Measurements from ENCODE around the gene GTF2E1.
"Not testable (repeated sequence)": the region's sequence is repeated elsewhere in the genome, so short reads cannot be mapped to it uniquely, and the experiment has no call there.

The GTF2E1 gene

DNA sequence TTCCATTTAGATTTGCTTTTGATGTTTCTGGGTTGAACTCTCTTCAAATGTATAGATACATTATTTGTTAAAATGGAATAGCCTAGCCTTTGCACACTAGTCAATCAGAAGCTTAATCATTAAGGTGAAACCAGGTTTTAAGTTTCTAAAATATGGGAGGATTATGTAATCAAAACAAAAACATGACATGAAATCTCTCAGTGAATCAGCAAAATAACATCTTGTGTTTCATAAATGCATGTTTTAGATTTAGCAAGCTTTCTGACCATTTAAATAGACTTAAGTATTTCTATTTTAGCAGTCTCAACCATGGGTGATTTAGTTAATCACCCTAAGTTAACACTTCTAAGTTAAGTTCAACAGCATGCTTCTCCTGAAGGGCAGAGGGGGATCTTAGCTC is 11.3 kb downstream of the GTF2E1 start:
- DNase-seq (ENCODE audit: low read depth in 3 of 3), result no peak

DNA sequence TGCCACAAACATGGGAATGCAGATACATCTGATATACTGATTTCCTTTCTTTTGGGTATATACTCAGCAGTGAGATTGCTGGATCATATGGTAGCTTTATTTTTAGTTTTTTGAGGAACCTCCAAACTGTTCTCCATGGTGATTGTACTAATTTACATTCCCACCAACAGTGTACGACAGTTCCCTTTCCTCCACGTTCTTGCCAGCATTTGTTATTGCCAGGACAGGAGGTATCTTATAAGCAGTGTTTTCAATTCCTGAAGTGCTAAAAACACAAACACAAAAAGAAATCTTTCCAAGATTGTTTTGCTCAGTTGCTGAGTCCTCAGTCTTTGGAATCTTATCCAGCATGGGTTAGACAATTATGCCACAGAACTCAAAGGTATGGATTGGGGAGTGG is 13.5 kb downstream of the GTF2E1 start:
- no peak for DNase-seq (ENCODE audit: low read depth in 3 of 3)

DNA sequence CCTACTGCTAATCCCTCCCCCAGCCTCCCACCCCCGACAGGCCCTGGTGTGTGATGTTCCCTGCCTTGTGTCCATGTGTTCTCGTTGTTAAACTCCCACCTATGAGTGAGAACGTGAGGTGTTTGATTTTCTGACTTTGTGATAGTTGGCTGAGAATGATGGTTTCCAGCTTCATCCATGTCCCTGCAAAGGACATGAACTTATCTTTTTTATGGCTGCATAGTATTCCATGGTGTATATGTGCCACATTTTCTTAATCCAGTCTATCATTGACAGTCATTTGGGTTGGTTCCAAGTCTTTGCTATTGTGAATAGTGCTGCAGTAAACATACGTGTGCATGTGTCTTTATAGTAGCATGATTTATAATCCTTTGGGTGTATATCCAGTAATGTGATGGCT is 16.0 kb downstream of the GTF2E1 start:
- not testable (repeated sequence) for DNase-seq (ENCODE audit: low read depth in 3 of 3)

DNA sequence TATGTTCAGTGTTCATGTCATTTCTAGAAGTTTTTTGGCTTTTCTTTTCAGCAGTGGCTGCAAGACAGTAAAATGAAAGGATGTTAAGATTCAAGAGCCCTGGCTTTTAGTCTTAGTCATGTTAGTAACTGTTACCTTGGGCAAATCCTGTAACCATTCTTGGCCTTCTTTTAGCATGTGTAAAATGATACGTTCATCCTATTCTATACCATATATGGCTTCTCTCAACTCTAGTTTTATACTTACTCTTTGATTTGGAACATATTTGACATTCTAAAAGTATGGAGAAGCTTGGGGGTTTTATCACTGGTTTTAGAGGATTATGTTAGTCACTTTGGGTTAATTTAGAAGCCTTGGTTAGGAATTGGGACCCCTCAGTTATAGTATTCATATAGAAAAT is 20.1 kb downstream of the GTF2E1 start:
- DNase-seq (ENCODE audit: low read depth in 3 of 3), result no peak

DNA sequence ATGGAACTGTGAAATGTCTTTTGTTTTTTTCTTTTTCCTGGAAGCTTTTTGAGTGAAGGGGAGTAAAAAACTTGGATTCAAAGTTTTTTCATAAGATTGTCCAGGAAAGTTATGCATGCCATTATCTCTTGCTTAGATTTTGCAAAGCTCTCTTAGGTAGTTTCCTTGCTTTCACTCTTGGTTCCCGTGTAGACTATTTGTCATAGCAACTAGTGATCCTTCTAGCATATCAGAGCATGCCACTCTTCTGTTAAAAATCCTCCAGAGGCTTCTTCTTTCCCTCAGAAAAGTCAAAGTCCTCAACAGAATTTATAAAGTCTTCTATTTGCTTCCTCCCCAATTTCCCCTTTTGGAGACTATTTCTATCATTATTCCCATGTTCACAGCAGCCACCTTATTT is 21.1 kb downstream of the GTF2E1 start:
- DNase-seq (ENCODE audit: low read depth in 3 of 3), result no peak

DNA sequence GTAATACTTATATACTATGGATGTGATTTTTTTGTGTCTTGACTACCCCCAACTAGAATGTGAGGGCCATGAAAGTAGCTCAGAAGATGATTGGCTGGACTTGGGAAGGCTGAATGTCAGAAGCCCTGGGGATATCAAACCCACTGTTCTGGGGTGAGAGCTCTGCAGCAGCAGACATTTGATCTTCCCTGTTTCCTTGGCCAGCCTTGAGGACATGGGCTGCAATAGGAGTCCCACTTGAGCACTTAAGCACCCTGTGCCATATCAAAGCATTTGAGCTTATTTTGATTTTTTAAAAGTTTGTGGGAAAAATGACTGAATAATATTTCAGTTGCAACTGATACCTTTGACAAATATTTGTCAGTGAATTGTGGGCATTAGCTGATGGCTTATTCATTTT is 21.7 kb downstream of the GTF2E1 start:
- DNase-seq (ENCODE audit: low read depth in 3 of 3), result no peak

DNA sequence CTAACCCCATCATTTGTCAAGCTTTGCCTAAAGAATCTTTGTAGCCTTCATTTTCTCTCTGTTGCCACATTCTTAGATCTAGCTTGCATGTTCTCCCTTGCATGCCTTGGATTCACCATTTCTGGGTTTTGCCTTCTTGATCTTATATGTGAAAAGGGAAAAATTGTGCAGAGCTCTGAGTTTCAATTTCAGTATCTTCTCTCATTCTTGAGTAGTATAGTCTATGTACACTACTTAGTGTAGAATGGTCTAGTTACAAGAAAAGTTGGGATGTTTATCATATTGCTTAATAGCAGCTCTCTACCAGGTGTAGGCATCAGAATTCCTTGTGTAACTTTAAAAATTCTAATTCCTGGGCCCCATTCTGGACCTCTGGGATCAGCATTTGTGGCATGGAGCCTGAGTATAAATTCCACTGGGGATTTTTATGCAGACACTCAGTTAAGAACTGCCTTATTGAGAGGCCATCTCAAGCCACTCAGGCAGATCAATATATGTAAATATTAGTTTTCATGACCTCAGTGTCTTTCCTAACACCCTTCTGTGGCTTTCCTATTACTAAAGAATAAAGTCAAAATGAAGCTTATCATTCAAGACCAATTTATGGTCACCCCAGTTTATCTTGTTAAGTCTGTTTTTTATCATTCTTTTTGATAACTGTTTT is 23.4 kb downstream of the GTF2E1 start:
- DNase-seq (ENCODE audit: low read depth in 3 of 3), result no peak

DNA sequence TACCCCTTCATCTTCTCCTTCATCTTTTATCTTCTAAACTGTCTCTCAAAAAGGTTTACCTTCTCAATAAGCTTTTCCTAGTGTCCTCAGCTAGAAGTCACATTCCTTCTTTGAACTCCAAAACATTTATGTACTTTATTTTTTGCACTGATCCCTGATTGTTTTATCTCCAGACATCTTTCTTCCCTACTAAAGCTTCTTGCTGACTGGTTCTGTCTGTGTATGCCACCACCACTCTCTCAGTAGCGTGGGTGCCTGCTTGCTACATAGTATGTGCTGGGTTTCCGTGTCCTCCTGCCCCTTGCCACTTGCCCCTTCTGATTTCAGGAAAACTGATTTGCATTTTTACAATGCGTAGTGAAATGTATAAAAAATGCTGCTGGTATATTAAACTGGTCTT is 24.0 kb downstream of the GTF2E1 start:
- DNase-seq (ENCODE audit: low read depth in 3 of 3), result no peak

DNA sequence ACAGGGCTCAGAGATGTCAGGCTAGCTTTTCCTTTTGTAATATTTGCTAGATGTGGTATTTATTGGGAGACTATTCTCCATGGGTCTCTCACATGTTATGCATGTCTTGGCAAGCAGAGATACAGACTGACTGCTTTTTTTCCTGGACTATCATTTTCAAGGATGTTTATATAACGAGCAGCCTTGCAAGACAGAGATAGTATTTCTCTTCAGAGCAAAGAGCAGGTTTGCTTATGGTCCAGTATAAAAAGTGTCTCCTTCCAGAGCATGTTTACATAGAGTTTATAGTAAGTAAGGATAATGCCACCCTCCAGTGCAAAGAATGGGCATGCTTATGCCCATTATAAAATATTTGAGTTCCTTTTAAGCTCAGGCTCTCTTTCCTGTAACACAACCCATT is 24.6 kb downstream of the GTF2E1 start:
- DNase-seq (ENCODE audit: low read depth in 3 of 3), result no peak

DNA sequence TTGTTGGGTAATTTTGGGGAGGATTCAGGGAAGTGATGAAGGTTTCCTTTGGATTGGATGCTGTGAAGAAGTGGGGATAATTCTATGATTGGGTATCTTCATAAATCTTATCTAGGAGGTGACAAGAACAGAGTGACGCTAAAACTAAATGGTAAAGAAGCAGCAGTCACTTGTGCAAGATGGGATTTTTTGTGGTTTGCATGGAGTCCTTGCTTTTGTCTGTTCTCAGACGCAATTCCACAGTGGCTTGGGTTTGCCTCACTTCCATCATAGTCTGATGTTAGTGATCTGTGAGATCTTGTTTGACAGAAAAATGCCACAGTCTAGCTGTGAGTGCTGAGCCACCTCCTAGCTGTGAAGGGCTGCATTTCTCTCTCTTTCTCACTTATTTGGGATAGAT is 26.9 kb downstream of the GTF2E1 start:
- no peak for DNase-seq (ENCODE audit: low read depth in 3 of 3)

DNA sequence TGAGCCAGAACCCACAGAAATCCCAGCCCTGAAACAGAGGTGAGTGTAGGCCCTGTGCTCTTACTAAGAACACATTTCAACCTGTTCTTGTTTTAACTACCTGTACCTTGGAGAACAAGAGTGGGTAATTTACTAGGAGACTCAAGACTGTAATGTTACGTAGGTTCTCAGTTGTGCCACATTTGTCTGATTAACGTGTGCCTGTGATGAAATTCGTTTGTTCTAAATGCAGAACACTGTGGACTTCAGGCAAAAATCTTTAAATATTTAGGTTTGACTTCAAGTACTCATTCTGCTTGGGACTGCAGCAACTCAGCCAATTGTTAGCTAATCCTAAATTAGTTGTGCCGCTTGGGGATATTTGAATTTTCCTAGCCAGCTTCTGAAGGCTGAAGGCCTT is 28.3 kb downstream of the GTF2E1 start:
- DNase-seq (ENCODE audit: low read depth in 3 of 3), result no peak

DNA sequence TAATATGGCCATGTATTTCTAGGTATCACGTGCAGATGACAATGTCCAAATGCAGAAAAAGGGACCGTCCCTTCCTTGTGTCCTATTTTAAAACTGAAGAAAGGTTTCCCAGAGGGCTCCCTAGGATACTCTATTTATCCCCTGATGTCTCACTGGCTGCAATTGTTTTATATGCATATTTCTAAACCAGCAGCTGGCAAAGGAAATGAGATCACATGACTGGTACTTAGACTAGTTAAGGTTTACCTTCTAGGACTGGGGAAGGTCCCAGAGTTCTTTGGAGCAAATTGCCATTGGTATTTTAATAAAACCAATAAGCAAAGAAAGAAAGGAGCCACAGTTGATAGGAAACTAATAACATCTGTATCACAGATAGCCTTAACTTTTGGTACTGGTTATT is 29.5 kb downstream of the GTF2E1 start:
- DNase-seq (ENCODE audit: low read depth in 3 of 3), result no peak

DNA sequence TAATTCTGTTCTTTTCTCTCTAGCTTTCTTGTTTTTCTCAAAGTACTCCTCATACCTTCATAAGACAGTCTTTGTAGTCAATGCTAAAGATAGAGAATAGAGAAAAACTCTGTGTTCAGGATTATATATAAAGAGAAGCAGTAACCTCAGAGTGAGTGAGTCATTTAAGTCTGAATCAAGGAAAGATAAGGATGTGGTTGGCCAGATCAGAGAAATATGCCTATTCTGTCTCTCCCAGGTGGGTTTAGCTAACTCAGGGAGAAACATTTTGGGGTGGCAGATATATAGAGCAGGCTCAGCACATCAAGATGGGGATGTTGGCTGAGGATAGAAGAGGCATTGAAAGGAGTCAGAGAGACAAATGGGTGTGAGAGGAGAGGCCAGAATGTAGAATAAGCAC is 31.4 kb downstream of the GTF2E1 start:
- no peak for DNase-seq (ENCODE audit: low read depth in 3 of 3)

DNA sequence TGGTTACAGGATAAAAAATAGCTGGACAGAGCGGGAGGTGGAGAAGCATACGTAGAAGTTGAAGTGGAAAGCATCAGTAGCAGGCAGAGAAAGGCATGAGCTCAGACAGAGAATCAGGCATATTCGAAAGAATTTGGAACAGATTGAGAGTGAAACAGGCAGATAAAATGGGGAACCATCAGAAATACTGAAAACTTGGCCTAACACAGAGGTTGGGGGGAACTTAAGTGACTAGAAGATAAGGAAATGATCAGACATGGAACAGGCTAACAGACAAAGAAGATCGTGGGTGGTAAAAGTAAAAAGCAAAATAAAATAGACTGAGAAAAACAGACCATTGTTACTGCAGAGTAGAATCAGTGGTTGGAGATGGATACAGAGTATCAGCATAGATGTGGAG is 32.9 kb downstream of the GTF2E1 start:
- DNase-seq (ENCODE audit: low read depth in 3 of 3), result no peak

DNA sequence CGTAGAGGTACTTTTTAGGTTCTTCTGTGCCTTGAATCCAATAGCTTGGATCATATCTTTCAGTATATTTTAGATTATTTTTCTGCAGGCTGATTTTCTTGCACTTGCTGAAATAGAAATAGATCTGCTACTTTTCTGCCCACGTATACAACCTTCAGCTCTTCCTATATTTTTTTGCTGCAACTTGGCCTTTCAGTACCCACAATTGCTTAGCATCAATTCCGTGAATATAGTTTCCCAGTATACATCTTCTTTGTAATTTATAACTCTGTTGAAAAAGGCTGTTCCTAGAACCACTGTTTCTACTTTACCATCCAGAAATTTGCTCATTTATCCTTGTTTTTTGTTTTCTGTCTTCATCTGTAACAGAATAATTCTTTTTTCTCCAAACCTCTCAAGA is 36.2 kb downstream of the GTF2E1 start:
- DNase-seq (ENCODE audit: low read depth in 3 of 3), result no peak

DNA sequence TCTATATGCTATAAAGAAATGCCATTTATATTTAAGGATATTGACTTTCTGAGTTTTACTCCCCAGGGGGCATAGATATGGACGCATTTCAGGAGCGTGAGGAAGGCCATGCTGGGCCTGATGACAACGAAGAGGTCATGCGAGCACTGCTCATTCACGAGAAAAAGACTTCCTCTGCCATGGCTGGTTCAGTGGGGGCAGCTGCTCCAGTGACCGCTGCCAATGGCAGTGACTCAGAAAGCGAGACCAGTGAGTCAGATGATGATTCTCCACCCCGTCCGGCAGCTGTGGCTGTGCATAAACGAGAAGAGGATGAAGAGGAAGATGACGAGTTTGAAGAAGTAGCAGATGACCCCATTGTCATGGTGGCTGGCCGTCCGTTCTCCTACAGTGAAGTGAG is 38.4 kb downstream of the GTF2E1 start:
- DNase-seq (ENCODE audit: low read depth in 3 of 3), result no peak

DNA sequence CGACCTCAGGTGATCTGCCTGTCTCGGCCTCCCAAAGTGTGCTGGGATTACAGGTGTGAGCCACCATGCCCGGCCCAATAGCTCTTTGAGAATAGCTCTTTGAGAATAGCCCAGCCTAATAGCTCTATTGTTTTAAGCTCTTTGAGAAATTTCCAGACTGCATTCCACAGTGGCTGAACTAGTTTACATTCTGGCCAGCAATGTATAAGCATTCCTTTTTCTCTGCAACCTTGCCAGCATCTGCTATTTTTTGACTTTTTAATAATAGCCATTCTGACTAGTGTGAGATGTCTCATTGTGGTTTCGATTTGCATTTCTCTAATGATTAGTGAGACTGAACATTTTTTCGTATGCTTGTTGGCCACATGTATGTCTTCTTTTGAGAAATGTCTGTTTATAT is 43.3 kb downstream of the GTF2E1 start:
- not testable (repeated sequence) for DNase-seq (ENCODE audit: low read depth in 3 of 3)

DNA sequence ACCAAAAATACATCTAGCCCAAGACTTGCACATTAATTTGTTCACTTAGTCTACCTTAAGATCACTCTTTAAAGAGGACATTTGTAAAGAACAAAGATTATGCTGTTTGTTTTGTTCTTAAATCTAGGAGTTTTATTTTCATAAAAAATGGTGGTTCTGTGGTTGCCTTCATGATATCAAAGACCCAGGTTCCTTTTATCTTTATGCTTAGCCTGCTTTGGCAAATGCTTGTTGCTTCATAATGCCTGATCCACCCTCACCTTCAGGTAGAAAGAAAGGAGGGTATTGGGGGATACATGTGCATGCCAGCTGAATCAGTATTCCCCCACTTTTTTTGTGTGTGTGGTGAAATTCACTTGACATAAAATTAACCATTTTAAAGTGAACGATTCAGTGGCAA is 48.5 kb downstream of the GTF2E1 start:
- DNase-seq (ENCODE audit: low read depth in 3 of 3), result no peak

DNA sequence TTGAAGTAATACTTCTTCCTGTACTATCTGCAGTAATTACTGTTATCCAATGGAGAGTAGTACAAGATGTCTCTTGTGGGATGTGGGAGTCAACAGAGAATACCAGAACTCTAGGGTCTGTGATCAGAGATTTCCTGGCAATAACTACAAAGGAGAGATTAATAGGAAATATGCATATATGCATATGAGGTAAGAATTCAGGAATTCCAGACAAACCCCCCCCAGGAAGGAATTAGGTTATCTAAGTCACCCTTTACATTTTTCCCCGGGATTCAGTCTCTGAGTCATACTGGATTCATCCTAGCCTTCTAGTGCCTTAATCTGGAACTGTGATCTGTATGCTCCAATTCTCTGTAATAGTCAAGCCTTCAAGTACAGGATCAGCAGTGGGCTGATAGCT is 49.4 kb downstream of the GTF2E1 start:
- no peak for DNase-seq (ENCODE audit: low read depth in 3 of 3)

DNA sequence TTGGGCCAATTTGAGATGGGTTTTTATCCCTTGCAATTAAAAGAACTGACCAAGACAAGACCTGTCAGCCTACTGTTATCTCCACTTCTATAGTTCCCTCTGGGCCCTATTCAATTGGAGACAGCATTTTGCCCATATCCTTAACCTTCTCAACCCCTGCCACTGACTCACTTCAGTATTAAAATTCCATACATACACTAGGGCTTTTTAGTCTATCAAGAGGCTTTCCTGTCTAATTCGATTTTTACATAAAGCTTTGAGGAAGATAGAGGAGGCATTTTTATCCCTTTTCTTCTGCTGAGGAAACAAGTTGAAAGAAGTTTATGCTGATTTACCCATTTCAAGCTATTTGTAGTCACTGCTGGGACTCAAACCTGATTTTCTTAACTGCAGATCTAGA is 51.1 kb downstream of the GTF2E1 start:
- no peak for DNase-seq (ENCODE audit: low read depth in 3 of 3)

DNA sequence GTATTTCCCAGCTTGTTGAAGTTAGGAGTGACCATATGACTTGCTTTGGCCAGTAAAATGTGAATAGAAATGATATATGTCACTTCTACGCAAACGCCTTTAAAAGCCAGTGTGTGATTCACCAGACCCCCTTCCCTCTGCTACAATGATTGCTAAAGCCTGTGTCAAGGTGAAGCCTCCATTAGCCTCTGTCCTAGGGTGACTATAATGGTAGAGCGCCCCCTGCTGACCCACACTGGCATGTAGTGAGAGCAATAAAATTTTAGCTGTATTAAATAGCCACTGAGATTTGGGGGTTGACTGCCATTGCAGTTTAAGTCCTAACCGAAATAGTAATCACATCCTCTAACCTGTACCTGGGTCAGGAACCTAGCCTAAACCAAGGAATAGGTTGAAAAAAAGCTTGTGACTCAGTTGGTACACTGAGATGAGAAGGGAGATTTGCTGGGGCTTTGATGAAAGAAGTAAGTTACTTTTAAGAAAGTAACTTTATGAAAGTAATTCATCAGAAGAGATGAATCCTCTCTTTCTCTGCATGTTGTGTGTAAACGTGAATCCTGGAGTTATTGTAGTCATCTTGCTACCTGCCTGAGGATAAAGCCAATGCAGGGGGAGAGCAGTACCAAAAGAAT is 52.6 kb downstream of the GTF2E1 start:
- peak; percentile 47 to 68 (median 64) for DNase-seq (ENCODE audit: low read depth in 3 of 3)

DNA sequence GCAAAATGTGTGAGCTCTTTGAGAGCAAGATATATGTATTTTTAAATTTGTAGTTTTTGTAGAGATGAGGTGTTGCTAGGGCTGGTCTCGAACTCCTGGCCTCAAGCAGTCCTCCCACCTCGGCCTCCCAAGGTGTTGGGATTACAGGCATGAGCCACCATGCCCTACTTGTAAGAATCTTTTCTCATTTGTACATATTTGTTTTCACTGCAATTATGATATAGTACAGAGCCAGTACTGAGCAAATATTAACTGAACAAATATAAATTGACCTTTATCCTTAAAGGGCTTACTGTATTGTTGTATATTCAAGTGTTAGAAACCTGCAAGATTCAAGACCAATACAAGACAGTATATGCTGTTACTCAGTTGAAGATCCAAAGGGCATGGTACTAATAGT is 53.4 kb downstream of the GTF2E1 start:
- no peak for DNase-seq (ENCODE audit: low read depth in 3 of 3)

DNA sequence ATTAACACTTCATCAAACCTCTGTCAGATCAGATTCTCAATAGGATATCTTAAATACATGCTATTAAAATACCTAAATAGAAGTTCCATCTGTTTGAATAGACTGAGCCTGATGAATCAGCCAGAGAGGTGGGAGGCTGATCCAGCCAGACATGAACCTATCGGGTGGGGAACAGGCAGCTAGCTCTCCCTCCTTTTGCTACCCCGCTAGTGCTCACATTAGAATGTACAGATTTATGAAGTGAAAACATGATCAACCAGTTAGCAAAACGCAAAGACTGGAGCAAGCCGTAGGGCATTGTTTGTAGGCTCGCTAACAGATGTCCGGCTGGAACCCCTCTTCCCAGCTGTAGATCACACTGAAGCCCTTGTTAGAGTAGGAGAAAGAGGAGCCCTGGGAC is 54.4 kb downstream of the GTF2E1 start:
- no peak for DNase-seq (ENCODE audit: low read depth in 3 of 3)

DNA sequence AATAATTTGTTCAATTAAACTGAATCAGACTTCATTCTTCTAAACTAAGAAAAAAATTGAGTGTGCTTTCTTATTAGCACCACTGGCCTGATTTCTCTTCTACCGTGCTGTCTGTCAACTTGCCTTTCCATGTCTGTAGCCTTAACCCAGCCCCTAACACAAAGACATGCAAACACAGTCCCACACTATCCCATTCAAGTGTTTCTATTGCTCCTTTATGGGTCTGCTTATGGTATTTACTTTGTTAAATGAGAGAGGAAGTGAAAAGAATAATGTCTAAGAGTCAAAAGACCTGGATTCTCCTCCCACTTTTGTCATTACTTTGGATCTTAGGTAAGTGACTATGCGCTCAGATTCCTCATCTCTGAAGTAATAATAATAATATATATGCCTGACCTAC is 55.3 kb downstream of the GTF2E1 start:
- DNase-seq (ENCODE audit: low read depth in 3 of 3), result no peak
